DMS53 (cell line): Measurements from ENCODE around the gene RBM23.

ENCODE experiments used
- DNase-seq: peaks from one replicate; lab custom pipeline; 2025; lab: John Stamatoyannopoulos, UW

Gene RBM23

DNA sequence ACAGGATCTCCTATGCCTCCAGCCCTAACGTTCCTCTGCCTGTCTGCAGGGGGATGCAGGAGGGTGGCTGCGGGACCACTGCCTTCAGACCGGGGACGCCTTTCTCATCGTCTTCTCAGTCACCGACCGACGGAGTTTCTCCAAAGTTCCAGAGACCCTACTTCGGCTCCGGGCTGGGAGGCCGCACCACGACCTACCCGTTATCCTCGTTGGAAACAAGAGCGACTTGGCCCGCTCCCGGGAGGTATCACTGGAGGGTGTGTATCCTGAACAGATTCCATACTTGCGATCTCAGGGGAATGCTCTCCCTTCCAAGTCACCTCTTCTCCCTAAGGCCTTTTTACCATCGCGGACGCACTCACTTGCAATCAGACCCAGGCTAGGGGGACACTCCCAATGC is 33.0 kb downstream of the RBM23 start:
- DNase-seq, result no peak

GRCh38 chr14:22884738-22885523 is 34.0 kb downstream of the RBM23 start:
- peak; percentile 17 for DNase-seq

- no peak for DNase-seq
These were observed 34.7 kb downstream of the RBM23 start for GRCh38 chr14:22884076-22884737.

- peak; percentile 36 for DNase-seq
These were observed 35.6 kb downstream of the RBM23 start, which contains the start of gene REM2 for GRCh38 chr14:22883173-22883976. Gene REM2, plus strand, starts transcription at chr14:22883222. Its CDS starts 66 bp downstream, at chr14:22883288.

GRCh38 chr14:22882529-22883172 is 36.3 kb downstream of the RBM23 start:
- DNase-seq, result peak; percentile 82

DNA sequence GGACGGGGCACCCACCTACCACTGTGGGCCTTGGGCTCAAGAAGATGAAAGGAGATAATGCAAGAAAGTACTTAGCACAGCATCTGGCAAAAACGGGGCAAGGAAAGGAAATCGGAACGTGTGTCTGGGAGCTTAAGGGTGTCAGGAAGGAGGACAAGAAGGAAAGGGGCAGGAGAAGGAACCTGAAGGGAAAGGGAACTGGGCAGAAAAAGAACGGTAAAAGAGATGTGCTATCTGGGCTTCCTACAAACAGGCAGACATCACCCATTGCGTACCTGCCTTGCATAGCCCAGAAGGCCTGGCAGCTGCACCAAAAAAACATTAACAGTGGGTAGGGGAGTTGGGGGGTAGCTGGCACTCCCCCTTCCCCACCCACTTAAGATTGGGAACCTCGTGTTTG is 36.9 kb downstream of the RBM23 start:
- DNase-seq, result no peak

DNA sequence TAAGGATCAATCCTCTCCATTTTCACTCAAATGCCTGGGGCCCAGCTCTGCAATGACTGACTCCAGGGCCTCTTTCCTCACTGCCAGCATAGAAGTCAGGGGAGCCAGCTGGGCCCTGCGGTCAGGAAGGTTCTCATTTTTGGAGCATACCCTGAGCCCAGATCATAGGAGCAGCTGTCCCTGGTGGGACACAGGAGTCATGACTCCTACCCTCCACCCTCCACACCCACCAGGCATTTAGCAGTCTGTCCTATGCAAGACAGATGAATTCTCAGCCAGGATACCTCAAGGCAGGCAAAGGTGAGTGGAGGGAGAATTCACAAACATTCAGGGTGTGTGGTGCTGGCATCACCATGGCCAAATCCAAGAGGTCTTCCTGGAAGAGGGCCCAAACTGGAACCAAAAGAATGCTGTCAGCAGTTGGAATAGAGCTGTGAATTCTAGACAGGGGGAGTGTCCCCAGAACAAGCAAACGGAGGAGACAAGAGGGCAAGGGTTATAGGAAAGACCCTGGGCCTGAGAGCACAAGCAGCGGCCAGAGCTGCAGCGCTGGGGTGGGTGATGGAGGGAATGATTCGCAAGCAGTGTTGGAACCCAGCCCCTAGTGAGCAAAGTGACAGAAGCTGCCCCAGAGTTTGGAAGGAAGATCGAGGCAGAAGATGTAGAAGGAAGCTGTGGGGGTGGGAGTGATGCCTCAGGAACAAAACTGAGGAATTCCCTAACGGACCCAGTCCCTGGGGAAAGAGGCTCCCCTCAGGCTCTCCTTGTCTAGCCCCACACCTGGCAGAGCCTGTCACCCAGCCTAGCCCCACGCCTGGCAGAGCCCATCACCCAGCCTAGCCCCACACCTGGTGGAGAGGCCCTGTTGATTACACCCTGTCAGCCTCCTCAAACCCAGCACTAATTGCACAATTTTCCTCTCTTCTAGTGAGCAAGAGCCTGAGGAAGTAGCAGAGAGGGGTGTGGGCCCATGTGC is 40.4 kb downstream of the RBM23 start:
- DNase-seq, result no peak

- no peak for DNase-seq
These were observed 41.9 kb downstream of the RBM23 start for GRCh38 chr14:22877000-22877501.

DNA sequence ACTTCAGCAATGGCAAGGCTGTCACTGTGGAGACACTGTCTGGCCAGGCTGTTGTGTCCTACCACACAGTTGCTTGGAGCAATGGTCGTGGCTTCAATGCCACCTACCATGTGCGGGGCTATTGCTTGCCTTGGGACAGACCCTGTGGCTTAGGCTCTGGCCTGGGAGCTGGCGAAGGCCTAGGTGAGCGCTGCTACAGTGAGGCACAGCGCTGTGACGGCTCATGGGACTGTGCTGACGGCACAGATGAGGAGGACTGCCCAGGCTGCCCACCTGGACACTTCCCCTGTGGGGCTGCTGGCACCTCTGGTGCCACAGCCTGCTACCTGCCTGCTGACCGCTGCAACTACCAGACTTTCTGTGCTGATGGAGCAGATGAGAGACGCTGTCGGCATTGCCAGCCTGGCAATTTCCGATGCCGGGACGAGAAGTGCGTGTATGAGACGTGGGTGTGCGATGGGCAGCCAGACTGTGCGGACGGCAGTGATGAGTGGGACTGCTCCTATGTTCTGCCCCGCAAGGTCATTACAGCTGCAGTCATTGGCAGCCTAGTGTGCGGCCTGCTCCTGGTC is 43.1 kb downstream of the RBM23 start:
- no peak for DNase-seq

DNA sequence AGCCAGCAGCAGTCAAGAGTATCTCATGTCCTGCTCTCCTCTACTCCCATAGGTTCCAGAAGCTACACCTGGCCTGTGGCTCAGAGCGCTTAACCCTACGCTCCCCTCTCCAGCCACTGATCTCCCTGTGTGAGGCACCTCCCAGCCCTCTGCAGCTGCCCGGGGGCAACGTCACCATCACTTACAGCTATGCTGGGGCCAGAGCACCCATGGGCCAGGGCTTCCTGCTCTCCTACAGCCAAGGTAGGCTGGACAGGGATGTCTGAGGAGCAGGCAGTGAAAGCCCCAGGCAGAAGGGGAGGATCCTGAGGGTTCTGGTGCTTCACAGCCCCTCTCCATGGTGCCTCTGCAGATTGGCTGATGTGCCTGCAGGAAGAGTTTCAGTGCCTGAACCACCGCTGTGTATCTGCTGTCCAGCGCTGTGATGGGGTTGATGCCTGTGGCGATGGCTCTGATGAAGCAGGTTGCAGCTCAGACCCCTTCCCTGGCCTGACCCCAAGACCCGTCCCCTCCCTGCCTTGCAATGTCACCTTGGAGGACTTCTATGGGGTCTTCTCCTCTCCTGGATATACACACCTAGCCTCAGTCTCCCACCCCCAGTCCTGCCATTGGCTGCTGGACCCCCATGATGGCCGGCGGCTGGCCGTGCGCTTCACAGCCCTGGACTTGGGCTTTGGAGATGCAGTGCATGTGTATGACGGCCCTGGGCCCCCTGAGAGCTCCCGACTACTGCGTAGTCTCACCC is 43.8 kb downstream of the RBM23 start:
- DNase-seq, result no peak

- DNase-seq, result no peak
These were observed 46.0 kb downstream of the RBM23 start for GRCh38 chr14:22872833-22873520.

DNA sequence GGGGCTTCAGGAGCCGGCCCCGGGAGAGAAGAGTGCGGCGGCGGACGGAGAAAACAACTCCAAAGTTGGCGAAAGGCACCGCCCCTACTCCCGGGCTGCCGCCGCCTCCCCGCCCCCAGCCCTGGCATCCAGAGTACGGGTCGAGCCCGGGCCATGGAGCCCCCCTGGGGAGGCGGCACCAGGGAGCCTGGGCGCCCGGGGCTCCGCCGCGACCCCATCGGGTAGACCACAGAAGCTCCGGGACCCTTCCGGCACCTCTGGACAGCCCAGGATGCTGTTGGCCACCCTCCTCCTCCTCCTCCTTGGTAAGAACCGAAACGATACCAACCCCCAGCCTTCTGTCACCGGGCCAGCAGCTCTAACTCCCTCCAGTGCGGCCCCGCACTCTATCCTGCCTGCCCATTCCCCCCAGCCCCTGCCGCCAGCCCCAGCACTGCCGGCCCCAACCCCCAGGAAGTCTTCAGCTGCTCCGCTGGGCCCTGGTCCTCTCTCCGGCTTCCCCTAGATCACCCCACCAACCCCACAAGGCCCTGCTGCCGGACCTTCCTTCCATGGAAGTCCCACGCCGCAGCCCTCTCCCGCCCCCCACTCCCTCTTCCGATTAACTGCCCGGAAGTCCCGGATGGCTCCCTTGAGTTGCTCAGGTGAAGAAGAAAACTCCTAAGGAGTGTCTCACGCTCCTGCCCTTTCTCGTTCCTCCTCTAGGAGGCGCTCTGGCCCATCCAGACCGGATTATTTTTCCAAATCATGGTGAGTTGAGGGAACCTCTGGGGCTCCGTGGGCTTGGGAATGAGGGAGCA is 46.7 kb downstream of the RBM23 start:
- DNase-seq, result peak; percentile 85

GRCh38 chr14:22871224-22872032 is 47.5 kb downstream of the RBM23 start, which contains the start of gene LRP10:
Gene LRP10, plus strand, starts transcription at chr14:22871740. Its CDS starts 564 bp downstream, at chr14:22872304.
- peak; percentile 96 for DNase-seq

GRCh38 chr14:22870811-22871223 is 48.1 kb downstream of the RBM23 start:
- no peak for DNase-seq

GRCh38 chr14:22866874-22867273 is 52.1 kb downstream of the RBM23 start:
- no peak for DNase-seq

DNA sequence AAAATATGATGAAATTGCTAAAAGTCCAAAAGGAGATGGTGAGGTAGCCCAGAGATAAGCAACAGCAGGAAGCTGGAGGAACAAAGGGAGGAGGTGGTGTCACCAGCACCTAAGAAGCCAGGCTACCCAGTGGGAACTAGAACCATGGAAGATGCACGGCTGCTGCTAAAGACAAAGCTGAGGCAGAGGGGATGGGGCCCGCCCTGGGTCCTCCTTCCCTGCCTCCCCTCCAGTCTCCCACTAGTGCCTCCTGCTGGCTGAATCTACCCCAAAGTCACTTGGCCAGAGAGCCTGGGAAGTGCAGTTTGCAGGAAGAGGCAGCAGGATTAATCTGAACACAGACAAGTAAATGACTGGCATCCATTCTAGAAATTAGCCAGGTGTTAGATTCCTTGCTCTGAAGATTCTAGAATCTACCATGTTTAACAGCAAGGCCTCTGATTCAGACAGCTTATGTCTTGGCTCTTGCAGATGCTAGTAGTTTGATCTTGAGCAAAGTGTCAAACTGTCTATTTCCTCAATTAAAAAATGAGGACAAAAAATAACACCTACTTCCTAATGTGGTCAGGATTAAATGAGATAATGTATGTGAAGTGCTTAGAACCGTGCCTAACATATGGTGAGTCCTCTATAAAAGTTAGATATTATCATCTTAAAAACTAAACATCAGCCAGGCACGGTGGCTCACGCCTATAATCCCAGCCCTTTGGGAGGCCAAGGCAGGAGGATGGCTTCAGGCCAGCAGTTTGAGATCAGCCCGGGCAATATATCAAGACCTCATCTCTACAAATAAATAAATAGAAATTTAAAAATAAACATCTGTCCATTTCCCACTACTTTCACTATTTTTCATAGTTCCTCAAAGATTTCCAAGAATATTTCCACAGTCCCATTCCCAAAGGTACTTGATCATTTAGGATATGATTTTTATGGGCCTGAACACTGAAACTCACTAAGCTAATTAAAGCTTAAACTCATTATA is 53.2 kb downstream of the RBM23 start:
- DNase-seq, result no peak
